Peyer's patch (tissue), 4 donors: ENCODE data around the gene TM2D1. TPM values are rescaled to one million over a fixed set of nuclear protein-coding genes. Genes with fewer than 3 reads are reported as not detected.

Source experiments
- DNase-seq, 3 donors: peaks; one replicate each; pipeline ENCODE4 v3.0.0-alpha.2; 2017 to 2019
- H3K27ac ChIP-seq, 4 donors: fragments of 200-600 bp; sonication (generic); one replicate each; pipeline ENCODE4 v1.5.1; 2016 to 2019
- H3K27me3 ChIP-seq, 2 donors: fragments of 200-600 bp; sonication (generic); one replicate each; pipeline ENCODE4 v1.5.1; 2019
- H3K36me3 ChIP-seq, 3 donors: fragments of 200-600 bp; sonication (generic); one replicate each; pipeline ENCODE4 v1.5.1; 2016 to 2019
- H3K4me1 ChIP-seq, 4 donors: fragments of 200-600 bp; sonication (generic); one replicate each; pipeline ENCODE4 v1.5.1; 2016 to 2019
- H3K4me3 ChIP-seq, 4 donors: fragments of 200-600 bp; sonication (generic); 1 replicate in 3 of 4; 2 replicates in 1 of 4; pipeline ENCODE4 v1.5.1; 2016 to 2019; ENCODE audit warnings: mild to moderate bottlenecking in 1 of 4
- H3K9me3 ChIP-seq, 4 donors: fragments of 200-600 bp; sonication (generic); one replicate each; pipeline ENCODE4 v1.5.1; 2016 to 2019; ENCODE audit warnings: mild to moderate bottlenecking in 1 of 4
- POLR2A ChIP-seq, 2 donors: fragments of 450-650 bp; IDR thresholded peaks; one replicate each; pipeline ENCODE4 v1.5.1; 2017; ENCODE audit warnings: antibody characterized with exemption in 2 of 2, mild to moderate bottlenecking in 2 of 2, moderate library complexity in 2 of 2
- total RNA-seq, 4 donors: library from RNA; depleted of rRNA; stranded (reverse); fragments of >200 nt; gene quantifications; one replicate each; pipeline ENCODE4 v1.1.0, GENCODE V29; 2016
- TF ChIP-seq, protein P1 (sequence below), 6 experiments: fragments of 450-650 bp in 4 of 6; fragments of 200-600 bp in 2 of 6; sonication (generic) in 1 of 6; IDR thresholded peaks; one replicate each; pipeline ENCODE4 v1.5.1; 2017 to 2019; ENCODE audit warnings: antibody characterized with exemption in 6 of 6, mild to moderate bottlenecking in 3 of 6, moderate library complexity in 1 of 6

The TM2D1 gene
- total RNA-seq, 4 donors from 2014 or later = 25.6 to 64.8 (median 43.2) TPM

DNA sequence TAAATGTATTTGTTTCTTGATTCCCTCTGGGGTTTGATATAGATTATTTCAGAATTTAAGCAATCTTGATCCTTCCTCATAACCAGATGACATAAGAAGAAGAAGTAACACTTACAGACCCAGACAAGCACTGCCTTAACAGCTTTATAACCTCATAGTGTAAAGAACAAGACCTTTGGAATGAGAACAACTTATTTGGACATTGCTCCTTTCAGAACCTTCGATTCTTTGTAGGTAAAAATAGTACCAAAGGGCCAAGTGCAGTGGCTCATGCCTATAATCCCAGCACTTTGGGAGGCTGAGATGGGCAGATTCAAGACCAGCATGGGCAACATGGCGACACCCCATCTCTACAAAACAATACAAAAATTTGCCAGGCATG is 15.0 kb downstream of the TM2D1 start:
- DNase-seq = no peak
- no peak overlapping the region for H3K27ac ChIP-seq
- H3K4me1 ChIP-seq = peaks cover 0 to 14% (median 0%) of the 10 kb centered on the region in 4 donors
- H3K9me3 ChIP-seq = no peaks in the 10 kb centered on the region
- no peak overlapping the region for H3K4me3 ChIP-seq
- peaks cover 0 to 42% (median 0%) of the 10 kb centered on the region in 3 donors for H3K36me3 ChIP-seq
- TF ChIP-seq, protein P1, sequence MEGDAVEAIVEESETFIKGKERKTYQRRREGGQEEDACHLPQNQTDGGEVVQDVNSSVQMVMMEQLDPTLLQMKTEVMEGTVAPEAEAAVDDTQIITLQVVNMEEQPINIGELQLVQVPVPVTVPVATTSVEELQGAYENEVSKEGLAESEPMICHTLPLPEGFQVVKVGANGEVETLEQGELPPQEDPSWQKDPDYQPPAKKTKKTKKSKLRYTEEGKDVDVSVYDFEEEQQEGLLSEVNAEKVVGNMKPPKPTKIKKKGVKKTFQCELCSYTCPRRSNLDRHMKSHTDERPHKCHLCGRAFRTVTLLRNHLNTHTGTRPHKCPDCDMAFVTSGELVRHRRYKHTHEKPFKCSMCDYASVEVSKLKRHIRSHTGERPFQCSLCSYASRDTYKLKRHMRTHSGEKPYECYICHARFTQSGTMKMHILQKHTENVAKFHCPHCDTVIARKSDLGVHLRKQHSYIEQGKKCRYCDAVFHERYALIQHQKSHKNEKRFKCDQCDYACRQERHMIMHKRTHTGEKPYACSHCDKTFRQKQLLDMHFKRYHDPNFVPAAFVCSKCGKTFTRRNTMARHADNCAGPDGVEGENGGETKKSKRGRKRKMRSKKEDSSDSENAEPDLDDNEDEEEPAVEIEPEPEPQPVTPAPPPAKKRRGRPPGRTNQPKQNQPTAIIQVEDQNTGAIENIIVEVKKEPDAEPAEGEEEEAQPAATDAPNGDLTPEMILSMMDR (IDR thresholded peaks at IDR 0.05) = no peak
- no peak for TF ChIP-seq POLR2A (IDR thresholded peaks at IDR 0.05)
- no peaks in the 10 kb centered on the region for H3K27me3 ChIP-seq

DNA sequence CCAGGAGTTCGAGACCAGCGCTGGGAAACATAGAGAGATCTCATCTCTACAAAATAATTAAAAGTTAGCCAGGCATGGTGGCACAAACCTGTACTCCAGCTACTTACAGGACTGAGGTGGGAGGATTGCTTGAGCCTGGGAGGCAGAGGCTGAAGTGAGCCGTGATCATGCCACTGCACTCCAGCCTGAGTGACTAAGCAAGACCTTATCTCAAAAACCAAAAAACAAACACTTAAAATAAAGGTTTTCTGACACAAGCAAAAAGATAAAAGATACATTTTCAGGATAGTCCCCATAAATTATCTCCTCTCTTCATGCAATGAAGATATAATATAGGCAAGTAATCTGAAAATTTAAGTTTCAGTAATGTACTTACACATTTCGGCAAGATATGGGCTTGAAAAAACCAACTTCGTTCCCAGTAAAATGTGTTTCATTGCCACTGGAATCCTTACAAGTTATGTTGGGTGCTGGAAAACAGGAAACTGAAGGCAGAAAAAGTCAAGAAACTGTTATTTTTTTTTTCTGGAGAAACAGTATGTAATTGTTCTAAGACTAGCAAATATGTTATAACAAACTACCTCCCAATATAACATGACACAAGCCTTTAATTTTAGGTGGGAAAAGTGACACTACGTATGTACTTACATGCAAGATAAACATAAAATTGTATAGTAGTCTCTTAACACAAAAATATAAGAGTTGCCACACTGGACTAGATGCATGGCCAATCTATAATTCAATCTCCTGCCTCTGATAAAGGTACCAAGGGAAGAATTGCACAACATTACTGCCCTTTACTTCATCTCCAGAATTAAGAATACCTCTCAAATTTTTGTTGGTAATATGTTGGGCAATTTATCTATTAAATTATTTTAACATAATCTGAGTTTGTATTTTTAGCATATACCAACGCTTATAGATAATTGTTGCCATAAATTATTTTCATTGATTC is 15.7 kb downstream of the TM2D1 start:
- H3K27ac ChIP-seq = no peak overlapping the region
- DNase-seq = no peak
- TF ChIP-seq POLR2A (IDR thresholded peaks at IDR 0.05) = no peak
- TF ChIP-seq, protein P1 (IDR thresholded peaks at IDR 0.05) = no peak
- H3K4me3 ChIP-seq = no peak overlapping the region
- no peaks in the 10 kb centered on the region for H3K9me3 ChIP-seq
- no peaks in the 10 kb centered on the region for H3K27me3 ChIP-seq
- peaks cover 0 to 14% (median 0%) of the 10 kb centered on the region in 4 donors for H3K4me1 ChIP-seq
- peaks cover 0 to 48% (median 0%) of the 10 kb centered on the region in 3 donors for H3K36me3 ChIP-seq

DNA sequence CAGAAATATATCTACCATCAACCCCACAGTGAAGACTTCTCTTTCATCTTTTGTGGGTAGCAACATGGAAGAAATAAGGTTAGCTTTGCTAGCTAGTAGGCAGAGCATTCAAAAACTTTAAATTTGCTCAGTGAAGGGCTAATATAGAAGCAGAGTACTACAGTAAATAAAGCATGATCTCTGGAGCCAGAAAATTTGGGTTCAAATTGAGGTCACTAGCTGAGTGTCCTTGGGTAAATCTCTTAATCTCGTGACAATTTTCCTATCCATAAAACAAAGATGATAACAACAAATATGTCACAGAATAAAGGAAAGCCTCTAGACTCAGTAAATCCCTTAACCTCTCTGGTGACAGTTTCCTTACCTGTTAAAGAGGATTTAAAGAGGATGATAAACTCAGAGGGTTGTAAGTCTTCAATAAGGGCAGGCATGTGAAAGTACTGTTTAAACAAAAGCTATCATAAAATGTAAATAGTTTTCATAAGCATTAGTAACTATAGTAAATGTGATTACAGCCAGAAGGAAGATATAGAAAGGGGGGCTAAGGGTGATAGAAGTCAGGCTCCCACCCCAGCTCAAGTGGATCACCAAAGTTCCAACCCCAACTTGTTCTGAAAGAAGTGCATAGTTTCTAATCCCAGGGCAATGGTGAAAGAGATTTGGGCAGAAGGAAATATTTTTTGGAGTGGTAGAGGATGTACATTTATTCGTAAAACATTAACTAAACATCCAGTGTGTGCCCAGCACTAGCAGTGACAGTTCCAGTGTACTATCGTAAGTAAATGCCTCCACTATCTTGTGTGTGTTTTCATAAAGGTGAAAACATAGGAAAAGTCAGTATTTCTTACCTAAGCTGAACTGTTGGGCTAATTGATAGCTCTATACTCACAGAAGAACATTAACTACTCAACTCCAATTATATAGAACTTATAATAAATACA is 24.8 kb downstream of the TM2D1 start:
- no peaks in the 10 kb centered on the region for H3K9me3 ChIP-seq
- no peak overlapping the region for H3K4me3 ChIP-seq
- H3K36me3 ChIP-seq = peaks cover 0 to 56% (median 0%) of the 10 kb centered on the region in 3 donors
- no peak overlapping the region for H3K27ac ChIP-seq
- H3K4me1 ChIP-seq = peaks cover 0 to 12% (median 0%) of the 10 kb centered on the region in 4 donors
- no peaks in the 10 kb centered on the region for H3K27me3 ChIP-seq
- no peak for TF ChIP-seq POLR2A (IDR thresholded peaks at IDR 0.05)
- TF ChIP-seq, protein P1 (IDR thresholded peaks at IDR 0.05) = no peak
- DNase-seq = no peak

DNA sequence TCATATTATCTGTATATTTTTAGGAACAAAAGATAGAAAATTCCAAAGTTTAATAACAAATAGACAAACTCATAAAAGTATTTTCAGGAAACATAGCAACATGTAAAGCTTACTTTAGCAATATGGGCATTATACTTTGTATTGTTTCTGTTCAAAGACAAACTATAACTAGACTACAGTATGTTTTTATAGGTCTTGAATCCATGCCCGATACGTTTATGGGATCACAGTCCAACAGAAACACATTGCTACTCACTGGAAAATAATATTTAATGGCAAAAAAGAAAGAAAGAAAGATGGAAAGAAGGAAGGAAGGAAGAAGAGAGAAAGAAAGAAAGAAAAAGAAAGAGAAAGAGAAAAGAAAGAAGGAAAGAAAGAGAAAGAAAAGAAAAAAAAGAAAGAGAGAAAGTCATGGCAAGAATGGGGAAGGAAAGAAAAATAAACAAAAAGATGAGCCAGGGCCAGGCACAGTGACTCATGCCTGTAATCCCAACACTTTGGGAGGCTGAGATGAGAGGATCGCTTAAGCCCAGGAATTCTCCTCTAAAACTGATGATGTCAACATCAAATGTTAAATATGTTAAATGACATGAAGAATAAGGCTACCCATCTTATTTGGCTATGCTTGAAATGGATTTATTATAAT is 32.7 kb downstream of the TM2D1 start:
- no peak overlapping the region for H3K27ac ChIP-seq
- H3K36me3 ChIP-seq = peaks cover 0 to 8% (median 0%) of the 10 kb centered on the region in 3 donors
- no peaks in the 10 kb centered on the region for H3K4me1 ChIP-seq
- TF ChIP-seq POLR2A (IDR thresholded peaks at IDR 0.05) = no peak
- TF ChIP-seq, protein P1 (IDR thresholded peaks at IDR 0.05) = no peak
- H3K4me3 ChIP-seq = no peak overlapping the region
- DNase-seq = no peak
- H3K27me3 ChIP-seq = no peaks in the 10 kb centered on the region
- H3K9me3 ChIP-seq = no peaks in the 10 kb centered on the region

DNA sequence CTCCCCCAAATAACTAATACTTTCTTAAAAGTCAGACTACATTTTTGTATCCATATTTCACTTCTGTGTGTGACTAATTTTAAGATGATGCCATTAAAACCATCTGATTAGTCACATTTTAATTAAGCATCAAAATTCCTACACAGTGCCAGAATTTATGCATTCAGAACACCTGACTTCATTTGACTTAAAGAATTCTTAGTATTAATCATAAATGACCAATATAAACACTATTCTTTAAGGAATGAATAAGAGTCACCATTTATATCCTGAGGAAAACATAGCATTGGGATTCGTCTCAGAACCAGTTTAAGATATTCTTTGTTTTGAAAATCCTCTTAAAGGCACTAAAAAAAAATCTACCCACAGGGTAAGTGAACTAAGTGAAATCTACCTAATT is 37.0 kb downstream of the TM2D1 start:
- no peak overlapping the region for H3K27ac ChIP-seq
- TF ChIP-seq POLR2A (IDR thresholded peaks at IDR 0.05) = no peak
- TF ChIP-seq, protein P1 (IDR thresholded peaks at IDR 0.05) = no peak
- H3K4me1 ChIP-seq = no peaks in the 10 kb centered on the region
- no peak overlapping the region for H3K4me3 ChIP-seq
- H3K9me3 ChIP-seq = no peaks in the 10 kb centered on the region
- no peak for DNase-seq
- no peaks in the 10 kb centered on the region for H3K27me3 ChIP-seq
- peaks cover 0 to 4% (median 0%) of the 10 kb centered on the region in 3 donors for H3K36me3 ChIP-seq
